Prostate gland (tissue), 2 donors: ENCODE results near the gene UBQLN1.

Experiments used
- CTCF ChIP-seq, 4 experiments: fragments of 200-600 bp in 2 of 4; fragments of 450-650 bp in 2 of 4; sonication (generic) in 2 of 4; IDR thresholded peaks; 1 replicate in 3 of 4; 2 replicates in 1 of 4; pipeline ENCODE4 v1.5.1; 2016 to 2019; ENCODE audit warnings: antibody characterized with exemption in 4 of 4, mild to moderate bottlenecking in 2 of 4, moderate library complexity in 2 of 4
- POLR2A ChIP-seq: fragments of 450-650 bp; IDR thresholded peaks from one replicate; pipeline ENCODE4 v1.6.1; 2016; ENCODE audit warnings: antibody characterized with exemption, mild to moderate bottlenecking
- POLR2AphosphoS5 ChIP-seq: sonication (generic); formaldehyde crosslinking; IDR thresholded peaks from one replicate; pipeline ENCODE4 v1.6.1; 2017; ENCODE audit warnings: antibody characterized with exemption

GRCh38 chr9:83633676-83634075, 74.1 kb downstream of the UBQLN1 start:
- no peak for TF ChIP-seq POLR2A
- no peak for TF ChIP-seq CTCF (IDR thresholded peaks at IDR 0.05)
- no peak for TF ChIP-seq POLR2AphosphoS5
